Mucosa of descending colon (tissue), 3 donors: Measurements from ENCODE around the gene DUSP15. TPM values are rescaled to one million over a fixed set of nuclear protein-coding genes. Genes with fewer than 3 reads are reported as not detected.
"Not testable (repeated sequence)": the region's sequence is repeated elsewhere in the genome, so short reads cannot be mapped to it uniquely, and the experiment has no call there.

Experiments
- ATAC-seq: fragments of 200-7000 bp; cut with Tn5 transposase; one replicate; pipeline ENCODE4 v1.9.1; 2020; ENCODE audit warnings: mild to moderate bottlenecking, moderate library complexity
- DNase-seq, 3 donors: peaks; one replicate each; pipeline ENCODE4 v3.0.0-alpha.2; 2020
- H3K36me3 ChIP-seq: fragments of 200-600 bp; one replicate; pipeline ENCODE4 v1.8.0; 2021; ENCODE audit warnings: low read depth, mild to moderate bottlenecking
- H3K4me1 ChIP-seq: fragments of 200-600 bp; one replicate; pipeline ENCODE4 v1.8.0; 2021; ENCODE audit warnings: low read depth, mild to moderate bottlenecking
- H3K4me3 ChIP-seq: fragments of 200-600 bp; one replicate; pipeline ENCODE4 v1.8.0; 2021; ENCODE audit warnings: mild to moderate bottlenecking
- H3K9me3 ChIP-seq: fragments of 200-600 bp; one replicate; pipeline ENCODE4 v1.8.0; 2021; ENCODE audit warnings: mild to moderate bottlenecking
- CTCF ChIP-seq: fragments of 200-600 bp; IDR thresholded peaks from one replicate; pipeline ENCODE4 v1.8.0; 2022; ENCODE audit warnings: antibody characterized with exemption, mild to moderate bottlenecking
- intact Hi-C, 2 donors: fragments of 100-400 bp; cut with DNase I in 1 of 2; cut with micrococcal nuclease in 1 of 2; formaldehyde crosslinking; loops; one replicate each; pipeline versions ENCODE4 v1.11.0 to v1.11.1; 2022; cut with DNase I, micrococcal nuclease
- total RNA-seq, 3 donors: library from RNA; stranded (reverse); fragmentation: NEBNext Ultra II Directional in 2 of 3; extraction: Animal tissue kit (Norgen Biotek cat#: 25700) in 2 of 3; gene quantifications; one replicate each; pipeline versions ENCODE4 v1.2.1 to v1.2.4, GENCODE V29; 2021 to 2023
- donor health status: DM: no; HTN: no; CAD: no; lungs with moderate emphysema.
- donor health status: DM: no; HTN: no; CAD: no.
- donor health status: DM: no; HTN: yes; CAD: no.

The DUSP15 gene
- total RNA-seq, 3 donors from 2014 or later = 0.58 to 1.7 TPM; not detected in 1

- ATAC-seq (no peak), DNase-seq (no peak)
- TF ChIP-seq CTCF = no peak
- intact Hi-C loops = no loop called here
- Histone ChIP-seq H3K36me3 (no peaks in the 10 kb centered on the region), H3K9me3 (no peaks in the 10 kb centered on the region), H3K4me1 (no peaks in the 10 kb centered on the region), H3K4me3 (no peak overlapping the region)
These were observed 40.6 kb downstream of the DUSP15 start for GRCh38 chr20:31829731-31830130.

- H3K9me3 ChIP-seq, DNase-seq, intact Hi-C loops, H3K4me3 ChIP-seq, H3K36me3 ChIP-seq, H3K4me1 ChIP-seq, ATAC-seq: not testable (repeated sequence)
These were observed 42.3 kb downstream of the DUSP15 start for GRCh38 chr20:31828016-31828415.

GRCh38 chr20:31827059-31827458 lies 43.3 kb downstream of the DUSP15 start:
- intact Hi-C loops = no loop called here

GRCh38 chr20:31826074-31826473 lies 44.3 kb downstream of the DUSP15 start:
- H3K4me1 ChIP-seq = no peaks in the 10 kb centered on the region
- DNase-seq (no peak), ATAC-seq (no peak)
- H3K4me3 ChIP-seq = no peak overlapping the region
- no peaks in the 10 kb centered on the region for H3K9me3 ChIP-seq
- intact Hi-C loops = no loop called here
- no peaks in the 10 kb centered on the region for H3K36me3 ChIP-seq
- TF ChIP-seq CTCF = no peak

More at GRCh38 chr20:31827059-31827458, 43.3 kb downstream of the DUSP15 start:
- DNase-seq (no peak), ATAC-seq (no peak)
- H3K4me1 ChIP-seq = no peaks in the 10 kb centered on the region
- H3K9me3 ChIP-seq = no peaks in the 10 kb centered on the region
- H3K36me3 ChIP-seq = no peaks in the 10 kb centered on the region
- TF ChIP-seq CTCF = no peak
- no peak overlapping the region for H3K4me3 ChIP-seq

- Histone ChIP-seq H3K4me3 (no peak overlapping the region), H3K9me3 (no peaks in the 10 kb centered on the region), H3K4me1 (no peaks in the 10 kb centered on the region), H3K36me3 (no peaks in the 10 kb centered on the region)
- ATAC-seq = no peak
- intact Hi-C loops = loop anchor here in 1 of 2 donors (5.0 kb wide), 1 partner anchor 213 kb away; no protein-coding TSS in a partner anchor
- TF ChIP-seq CTCF = no peak
- no peak for DNase-seq
These were observed 45.6 kb downstream of the DUSP15 start for GRCh38 chr20:31824554-31825313.

GRCh38 chr20:31824125-31824485 lies 46.2 kb downstream of the DUSP15 start:
- DNase-seq (no peak), ATAC-seq (no peak)
- Histone ChIP-seq H3K36me3 (no peaks in the 10 kb centered on the region), H3K4me1 (no peaks in the 10 kb centered on the region), H3K4me3 (no peak overlapping the region), H3K9me3 (no peaks in the 10 kb centered on the region)
- intact Hi-C loops = loop anchor here in 1 of 2 donors (5.0 kb wide), 1 partner anchor 213 kb away; no protein-coding TSS in a partner anchor
- TF ChIP-seq CTCF = no peak
